Endodermal cell (in vitro differentiated cells): ENCODE data around the gene HOMER3. TPM values are rescaled to one million over a fixed set of nuclear protein-coding genes. Genes with fewer than 3 reads are reported as not detected.

ENCODE experiments used
- DNase-seq: peaks from one replicate; pipeline ENCODE4 v3.0.0-alpha.2; 2017
- H3K27ac ChIP-seq: 2 replicates; pipeline ENCODE4 v1.5.1; 2013; ENCODE audit warnings: mild to moderate bottlenecking, low read depth, low read length, moderate library complexity
- H3K27me3 ChIP-seq: 2 replicates; pipeline ENCODE4 v1.6.1; 2013; ENCODE audit warnings: mild to moderate bottlenecking, low read length, moderate library complexity; ENCODE audit not compliant: insufficient read depth, control insufficient read depth, poor library complexity, severe bottlenecking
- H3K36me3 ChIP-seq: 2 replicates; pipeline ENCODE4 v1.7.0; 2013; ENCODE audit warnings: mild to moderate bottlenecking, low read length, moderate library complexity; ENCODE audit not compliant: control insufficient read depth, insufficient read depth
- H3K4me1 ChIP-seq: one replicate; pipeline ENCODE4 v1.7.0; 2013; ENCODE audit warnings: low read length; ENCODE audit not compliant: control insufficient read depth, insufficient read depth
- H3K4me3 ChIP-seq: 2 replicates; pipeline ENCODE4 v1.5.1; 2013; ENCODE audit warnings: mild to moderate bottlenecking, low read length, moderate library complexity
- H3K9ac ChIP-seq: 2 replicates; pipeline ENCODE4 v1.6.1; 2013; ENCODE audit warnings: mild to moderate bottlenecking, low read length, moderate library complexity; ENCODE audit not compliant: poor library complexity, severe bottlenecking; ENCODE audit errors: extremely low read depth
- H3K9me3 ChIP-seq: 2 replicates; pipeline ENCODE4 v1.6.1; 2013; ENCODE audit warnings: mild to moderate bottlenecking, low read length, moderate library complexity; ENCODE audit not compliant: control insufficient read depth
- H3K27ac Mint-ChIP-seq: 2 replicates; pipeline ENCODE4 v1.8.0; 2020; ENCODE audit warnings: mixed read lengths
- H3K27me3 Mint-ChIP-seq: 2 replicates; pipeline ENCODE4 v1.8.0; 2021; ENCODE audit warnings: mild to moderate bottlenecking, mixed read lengths; ENCODE audit not compliant: insufficient read depth
- H3K36me3 Mint-ChIP-seq: 2 replicates; pipeline ENCODE4 v1.8.0; 2020; ENCODE audit warnings: low read depth, mixed read lengths
- H3K4me1 Mint-ChIP-seq: 2 replicates; pipeline ENCODE4 v1.8.0; 2020; ENCODE audit warnings: mixed read lengths
- H3K4me3 Mint-ChIP-seq: 2 replicates; pipeline ENCODE4 v1.8.0; 2020; ENCODE audit warnings: mild to moderate bottlenecking, moderate library complexity, mixed read lengths
- H3K9me3 Mint-ChIP-seq: 2 replicates; pipeline ENCODE4 v1.8.0; 2020; ENCODE audit warnings: mild to moderate bottlenecking, mixed read lengths
- WGBS, 2 experiments: methylation state at CpG; one replicate each; pipeline versions ENCODE4 v1.1.5 to v1.1.7; 2013; ENCODE audit warnings: missing lambda C conversion rate in 2 of 2, mixed read lengths in 1 of 2; ENCODE audit not compliant: insufficient coverage in 1 of 2, insufficient read length in 1 of 2; 5-methylcytosine and 5-hydroxymethylcytosine counted together
- total RNA-seq, 2 donors: library from RNA; stranded (reverse); fragmentation: NEBNext Ultra II Directional in 1 of 2; extraction: Animal tissue kit (Norgen Biotek cat#: 25700) in 1 of 2; gene quantifications; 2 replicates in 1 of 2; 3 replicates in 1 of 2; pipeline ENCODE4 v1.2.1, GENCODE V29; 2021
- TF ChIP-seq, protein P1 (sequence below): fragments of 200-600 bp; sonication (generic); conservative IDR thresholded peaks from 2 replicates; pipeline ENCODE4 v1.5.0; 2021; ENCODE audit warnings: antibody characterized with exemption, mild to moderate bottlenecking

The HOMER3 gene
- total RNA-seq, 2 donors from 2014 or later = 21.5 to 31.2 TPM

- Mint-ChIP-seq H3K4me1 (no peaks in the 10 kb centered on the region), H3K9me3 (no peaks in the 10 kb centered on the region), H3K4me3 (no peak overlapping the region), H3K27me3 (peaks cover 11% of the 10 kb centered on the region), H3K36me3 (peaks cover 26% of the 10 kb centered on the region), H3K27ac (no peak overlapping the region)
- Histone ChIP-seq H3K4me1 (no peaks in the 10 kb centered on the region), H3K4me3 (no peak overlapping the region), H3K9ac (no peak overlapping the region), H3K9me3 (no peaks in the 10 kb centered on the region), H3K36me3 (peaks cover 5% of the 10 kb centered on the region), H3K27ac (no peak overlapping the region), H3K27me3 (no peaks in the 10 kb centered on the region)
- TF ChIP-seq, protein P1, sequence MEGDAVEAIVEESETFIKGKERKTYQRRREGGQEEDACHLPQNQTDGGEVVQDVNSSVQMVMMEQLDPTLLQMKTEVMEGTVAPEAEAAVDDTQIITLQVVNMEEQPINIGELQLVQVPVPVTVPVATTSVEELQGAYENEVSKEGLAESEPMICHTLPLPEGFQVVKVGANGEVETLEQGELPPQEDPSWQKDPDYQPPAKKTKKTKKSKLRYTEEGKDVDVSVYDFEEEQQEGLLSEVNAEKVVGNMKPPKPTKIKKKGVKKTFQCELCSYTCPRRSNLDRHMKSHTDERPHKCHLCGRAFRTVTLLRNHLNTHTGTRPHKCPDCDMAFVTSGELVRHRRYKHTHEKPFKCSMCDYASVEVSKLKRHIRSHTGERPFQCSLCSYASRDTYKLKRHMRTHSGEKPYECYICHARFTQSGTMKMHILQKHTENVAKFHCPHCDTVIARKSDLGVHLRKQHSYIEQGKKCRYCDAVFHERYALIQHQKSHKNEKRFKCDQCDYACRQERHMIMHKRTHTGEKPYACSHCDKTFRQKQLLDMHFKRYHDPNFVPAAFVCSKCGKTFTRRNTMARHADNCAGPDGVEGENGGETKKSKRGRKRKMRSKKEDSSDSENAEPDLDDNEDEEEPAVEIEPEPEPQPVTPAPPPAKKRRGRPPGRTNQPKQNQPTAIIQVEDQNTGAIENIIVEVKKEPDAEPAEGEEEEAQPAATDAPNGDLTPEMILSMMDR = no peak
- DNase-seq = no peak
- 92 to 93% methylated on average over 5 to 7 of the region's 7 CpGs for WGBS, 2 experiments
Measured at GRCh38 chr19:18901491-18901890, 39.5 kb downstream of the HOMER3 start.

GRCh38 chr19:18900700-18901481, 40.1 kb downstream of the HOMER3 start:
- Histone ChIP-seq H3K4me3 (no peak overlapping the region), H3K27me3 (no peaks in the 10 kb centered on the region), H3K27ac (no peak overlapping the region), H3K9ac (no peak overlapping the region), H3K9me3 (no peaks in the 10 kb centered on the region), H3K36me3 (no peaks in the 10 kb centered on the region), H3K4me1 (no peaks in the 10 kb centered on the region)
- Mint-ChIP-seq H3K27ac (no peak overlapping the region), H3K27me3 (peaks cover 13% of the 10 kb centered on the region), H3K4me3 (no peak overlapping the region), H3K4me1 (no peaks in the 10 kb centered on the region), H3K9me3 (no peaks in the 10 kb centered on the region), H3K36me3 (peaks cover 22% of the 10 kb centered on the region)
- TF ChIP-seq, protein P1 = no peak
- no peak for DNase-seq
- 88 to 98% methylated on average over 10 to 17 of the region's 17 CpGs for WGBS, 2 experiments

- TF ChIP-seq, protein P1 = no peak
- Mint-ChIP-seq H3K27me3 (peaks cover 13% of the 10 kb centered on the region), H3K4me3 (no peak overlapping the region), H3K4me1 (no peaks in the 10 kb centered on the region), H3K36me3 (peaks cover 20% of the 10 kb centered on the region), H3K27ac (no peak overlapping the region), H3K9me3 (no peaks in the 10 kb centered on the region)
- H3K9ac ChIP-seq = no peak overlapping the region
- DNase-seq = no peak
- no peak overlapping the region for H3K4me3 ChIP-seq
- H3K9me3 ChIP-seq = no peaks in the 10 kb centered on the region
- H3K27ac ChIP-seq = no peak overlapping the region
- no peaks in the 10 kb centered on the region for H3K4me1 ChIP-seq
- 94 to 97% methylated on average over 6 to 20 of the region's 20 CpGs for WGBS, 2 experiments
- no peaks in the 10 kb centered on the region for H3K27me3 ChIP-seq
- H3K36me3 ChIP-seq = no peaks in the 10 kb centered on the region
Measured at GRCh38 chr19:18899624-18900560, 41.1 kb downstream of the HOMER3 start.
